ENCODE results near the gene AKTIP. TPM values are rescaled to one million over a fixed set of nuclear protein-coding genes. Genes with fewer than 3 reads are reported as not detected.

AKTIP gene
- total RNA-seq, 1 donor, result 25.0 TPM

DNA sequence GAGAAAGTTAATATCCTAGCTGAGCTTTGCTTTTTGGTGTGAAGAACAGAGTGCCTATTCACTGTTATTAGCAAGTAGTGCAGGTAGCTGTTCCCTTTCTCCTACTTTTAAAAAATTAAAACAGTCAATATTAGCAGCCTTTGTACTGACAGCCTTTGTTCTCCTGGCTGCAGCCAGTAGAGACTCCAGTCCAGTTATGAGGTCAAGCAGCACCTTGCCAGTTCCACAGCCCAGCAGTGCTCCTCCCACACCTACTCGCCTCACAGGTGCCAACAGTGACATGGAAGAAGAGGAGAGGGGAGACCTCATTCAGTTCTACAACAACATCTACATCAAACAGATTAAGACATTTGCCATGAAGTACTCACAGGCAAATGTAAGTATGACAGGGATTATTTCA is 22.6 kb downstream of the AKTIP start:
- Histone ChIP-seq H2AFZ (ENCODE audit: low read length) (no peak overlapping the region), H3K4me2 (ENCODE audit: insufficient read depth, low read length) (no peak overlapping the region), H3K9me3 (ENCODE audit: low read depth, low read length) (no peaks in the 10 kb centered on the region), H3K27ac (ENCODE audit: low read depth, low read length) (no peak overlapping the region), H3K36me3 (ENCODE audit: insufficient read depth, low read length) (peaks cover 33% of the 10 kb centered on the region), H3K27me3 (ENCODE audit: insufficient read depth, low read length) (no peaks in the 10 kb centered on the region), H3K4me3 (ENCODE audit: insufficient read depth, low read length) (no peak overlapping the region), H3K4me1 (ENCODE audit: insufficient read depth, low read length) (no peaks in the 10 kb centered on the region), H3K79me2 (ENCODE audit: insufficient read depth, low read length) (no peaks in the 10 kb centered on the region), H4K20me1 (ENCODE audit: insufficient read depth, low read length) (no peaks in the 10 kb centered on the region)
- no peak for DNase-seq (ENCODE audit: insufficient read length, low spot score, missing footprints)
- TF ChIP-seq, protein P1, sequence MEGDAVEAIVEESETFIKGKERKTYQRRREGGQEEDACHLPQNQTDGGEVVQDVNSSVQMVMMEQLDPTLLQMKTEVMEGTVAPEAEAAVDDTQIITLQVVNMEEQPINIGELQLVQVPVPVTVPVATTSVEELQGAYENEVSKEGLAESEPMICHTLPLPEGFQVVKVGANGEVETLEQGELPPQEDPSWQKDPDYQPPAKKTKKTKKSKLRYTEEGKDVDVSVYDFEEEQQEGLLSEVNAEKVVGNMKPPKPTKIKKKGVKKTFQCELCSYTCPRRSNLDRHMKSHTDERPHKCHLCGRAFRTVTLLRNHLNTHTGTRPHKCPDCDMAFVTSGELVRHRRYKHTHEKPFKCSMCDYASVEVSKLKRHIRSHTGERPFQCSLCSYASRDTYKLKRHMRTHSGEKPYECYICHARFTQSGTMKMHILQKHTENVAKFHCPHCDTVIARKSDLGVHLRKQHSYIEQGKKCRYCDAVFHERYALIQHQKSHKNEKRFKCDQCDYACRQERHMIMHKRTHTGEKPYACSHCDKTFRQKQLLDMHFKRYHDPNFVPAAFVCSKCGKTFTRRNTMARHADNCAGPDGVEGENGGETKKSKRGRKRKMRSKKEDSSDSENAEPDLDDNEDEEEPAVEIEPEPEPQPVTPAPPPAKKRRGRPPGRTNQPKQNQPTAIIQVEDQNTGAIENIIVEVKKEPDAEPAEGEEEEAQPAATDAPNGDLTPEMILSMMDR (IDR thresholded peaks at IDR 0.05; ENCODE audit: extremely low read depth, low read depth, low read length), result no peak

GRCh38 chr16:53478965-53479364 is 24.0 kb downstream of the AKTIP start:
- Histone ChIP-seq H3K4me1 (ENCODE audit: insufficient read depth, low read length) (no peaks in the 10 kb centered on the region), H3K36me3 (ENCODE audit: insufficient read depth, low read length) (peaks cover 31% of the 10 kb centered on the region), H3K4me3 (ENCODE audit: insufficient read depth, low read length) (no peak overlapping the region), H3K9me3 (ENCODE audit: low read depth, low read length) (no peaks in the 10 kb centered on the region), H3K79me2 (ENCODE audit: insufficient read depth, low read length) (no peaks in the 10 kb centered on the region), H3K4me2 (ENCODE audit: insufficient read depth, low read length) (no peak overlapping the region), H4K20me1 (ENCODE audit: insufficient read depth, low read length) (no peaks in the 10 kb centered on the region), H3K27me3 (ENCODE audit: insufficient read depth, low read length) (no peaks in the 10 kb centered on the region), H3K27ac (ENCODE audit: low read depth, low read length) (no peak overlapping the region), H2AFZ (ENCODE audit: low read length) (no peak overlapping the region)
- DNase-seq (ENCODE audit: insufficient read length, low spot score, missing footprints), result no peak
- TF ChIP-seq, protein P1 (IDR thresholded peaks at IDR 0.05; ENCODE audit: extremely low read depth, low read depth, low read length), result no peak

- Histone ChIP-seq H3K27me3 (ENCODE audit: insufficient read depth, low read length) (no peaks in the 10 kb centered on the region), H2AFZ (ENCODE audit: low read length) (no peak overlapping the region), H3K27ac (ENCODE audit: low read depth, low read length) (no peak overlapping the region), H3K4me3 (ENCODE audit: insufficient read depth, low read length) (no peak overlapping the region), H3K9me3 (ENCODE audit: low read depth, low read length) (no peaks in the 10 kb centered on the region), H3K4me1 (ENCODE audit: insufficient read depth, low read length) (no peaks in the 10 kb centered on the region), H4K20me1 (ENCODE audit: insufficient read depth, low read length) (no peaks in the 10 kb centered on the region), H3K79me2 (ENCODE audit: insufficient read depth, low read length) (no peaks in the 10 kb centered on the region), H3K4me2 (ENCODE audit: insufficient read depth, low read length) (no peak overlapping the region), H3K36me3 (ENCODE audit: insufficient read depth, low read length) (peaks cover 31% of the 10 kb centered on the region)
- TF ChIP-seq, protein P1 (IDR thresholded peaks at IDR 0.05; ENCODE audit: extremely low read depth, low read depth, low read length), result no peak
- no peak for DNase-seq (ENCODE audit: insufficient read length, low spot score, missing footprints)
Measured at GRCh38 chr16:53476867-53477266, 26.1 kb downstream of the AKTIP start.

- TF ChIP-seq, protein P1 (IDR thresholded peaks at IDR 0.05; ENCODE audit: extremely low read depth, low read depth, low read length), result no peak
- H3K27me3 ChIP-seq (ENCODE audit: insufficient read depth, low read length), result no peaks in the 10 kb centered on the region
- H3K36me3 ChIP-seq (ENCODE audit: insufficient read depth, low read length), result peaks cover 43% of the 10 kb centered on the region
Measured at GRCh38 chr16:53465606-53466280, 37.3 kb downstream of the AKTIP start.

More at GRCh38 chr16:53465606-53466280, 37.3 kb downstream of the AKTIP start:
- Histone ChIP-seq H3K4me1 (ENCODE audit: insufficient read depth, low read length) (peaks cover 7% of the 10 kb centered on the region), H3K4me3 (ENCODE audit: insufficient read depth, low read length) (no peak overlapping the region), H3K9me3 (ENCODE audit: low read depth, low read length) (no peaks in the 10 kb centered on the region), H4K20me1 (ENCODE audit: insufficient read depth, low read length) (peaks cover 3% of the 10 kb centered on the region), H3K79me2 (ENCODE audit: insufficient read depth, low read length) (no peaks in the 10 kb centered on the region), H2AFZ (ENCODE audit: low read length) (no peak overlapping the region), H3K27ac (ENCODE audit: low read depth, low read length) (no peak overlapping the region), H3K4me2 (ENCODE audit: insufficient read depth, low read length) (no peak overlapping the region)
- peak; percentile 73 for DNase-seq (ENCODE audit: insufficient read length, low spot score, missing footprints)

Measured in osteoblast (primary cell).